CD14-positive monocyte (primary cell): ENCODE data around the gene CAMTA1. TPM values are rescaled to one million over a fixed set of nuclear protein-coding genes. Genes with fewer than 3 reads are reported as not detected.

Experiments used
- DNase-seq, 3 donors: peaks; one replicate each; pipeline ENCODE4 v3.0.0-alpha.2; 2011 to 2022
- H2AFZ ChIP-seq: 2 replicates; pipeline ENCODE4 v1.6.0; 2012; ENCODE audit warnings: mild to moderate bottlenecking, low read depth, low read length, inconsistent platforms; ENCODE audit not compliant: insufficient read depth, poor library complexity, severe bottlenecking
- H3K27ac ChIP-seq, 2 donors: 1 replicate in 1 of 2; 2 replicates in 1 of 2; pipeline ENCODE4 v1.5.1; 2012 to 2013; ENCODE audit warnings: low read length in 2 of 2, control low read depth in 1 of 2, inconsistent platforms in 1 of 2, low read depth in 1 of 2, mild to moderate bottlenecking in 1 of 2
- H3K27me3 ChIP-seq, 2 donors: one replicate each; pipeline versions ENCODE4 v1.6.0 to v1.6.1; 2011 to 2013; ENCODE audit warnings: low read length in 2 of 2; ENCODE audit not compliant: control insufficient read depth in 2 of 2, insufficient read depth in 2 of 2
- H3K36me3 ChIP-seq, 2 donors: replicated peaks in 1 of 2; 1 replicate in 1 of 2; 2 replicates in 1 of 2; pipeline versions ENCODE4 v1.5.1 to v1.6.1; 2012 to 2013; ENCODE audit warnings: low read length in 2 of 2, control low read depth in 1 of 2, inconsistent platforms in 1 of 2, mild to moderate bottlenecking in 1 of 2; ENCODE audit not compliant: insufficient read depth in 2 of 2, control insufficient read depth in 1 of 2
- H3K4me1 ChIP-seq, 2 donors: 1 replicate in 1 of 2; 2 replicates in 1 of 2; pipeline versions ENCODE4 v1.5.1 to v1.6.1; 2012 to 2013; ENCODE audit warnings: low read length in 2 of 2, control low read depth in 1 of 2, inconsistent platforms in 1 of 2, mild to moderate bottlenecking in 1 of 2, moderate library complexity in 1 of 2; ENCODE audit not compliant: insufficient read depth in 2 of 2, control insufficient read depth in 1 of 2
- H3K4me2 ChIP-seq: replicated peaks from 2 replicates; pipeline ENCODE3; 2012; ENCODE audit warnings: low read length, moderate library complexity, mild to moderate bottlenecking; ENCODE audit not compliant: poor library complexity, severe bottlenecking; ENCODE audit errors: extremely low read depth
- H3K4me3 ChIP-seq, 3 experiments: fragments of 200-600 bp in 1 of 3; sonication (generic) in 1 of 3; replicated peaks in 1 of 3; 1 replicate in 2 of 3; 2 replicates in 1 of 3; pipeline ENCODE4 v1.5.1; 2011 to 2013; ENCODE audit warnings: low read length in 3 of 3, mild to moderate bottlenecking in 3 of 3, control low read depth in 2 of 3, low read depth in 2 of 3, inconsistent platforms in 1 of 3, moderate library complexity in 1 of 3
- H3K79me2 ChIP-seq: 2 replicates; pipeline ENCODE4 v1.6.0; 2012; ENCODE audit warnings: mild to moderate bottlenecking, control low read depth, inconsistent platforms, low read length, moderate library complexity; ENCODE audit not compliant: insufficient read depth
- H3K9ac ChIP-seq: 2 replicates; pipeline ENCODE4 v1.6.0; 2017; ENCODE audit warnings: low read length, mild to moderate bottlenecking; ENCODE audit not compliant: insufficient read depth, poor library complexity, severe bottlenecking
- H3K9me3 ChIP-seq, 2 donors: replicated peaks in 1 of 2; 1 replicate in 1 of 2; 2 replicates in 1 of 2; pipeline versions ENCODE4 v1.5.1 to v1.6.1; 2012 to 2013; ENCODE audit warnings: low read length in 2 of 2, control low read depth in 1 of 2; ENCODE audit not compliant: control insufficient read depth in 1 of 2, insufficient read depth in 1 of 2
- H4K20me1 ChIP-seq: 2 replicates; pipeline ENCODE4 v1.6.0; 2012; ENCODE audit warnings: mild to moderate bottlenecking, low read length, control low read depth, moderate library complexity; ENCODE audit not compliant: insufficient read depth
- H3K27ac Mint-ChIP-seq, 7 donors: one replicate each; pipeline ENCODE4 v1.8.0; 2020; ENCODE audit warnings: mild to moderate bottlenecking in 7 of 7, mixed read lengths in 7 of 7, moderate library complexity in 6 of 7, inconsistent platforms in 2 of 7
- H3K27me3 Mint-ChIP-seq, 3 donors: one replicate each; pipeline ENCODE4 v1.8.0; 2021 to 2022; ENCODE audit warnings: low read depth in 3 of 3, mild to moderate bottlenecking in 3 of 3, mixed read lengths in 3 of 3, moderate library complexity in 3 of 3, inconsistent platforms in 1 of 3
- H3K36me3 Mint-ChIP-seq, 2 donors: one replicate each; pipeline ENCODE4 v1.8.0; 2020; ENCODE audit warnings: mixed read lengths in 2 of 2, inconsistent platforms in 1 of 2, mild to moderate bottlenecking in 1 of 2
- H3K4me1 Mint-ChIP-seq: one replicate; pipeline ENCODE4 v1.8.0; 2020; ENCODE audit warnings: mild to moderate bottlenecking, mixed read lengths
- H3K4me3 Mint-ChIP-seq, 2 donors: one replicate each; pipeline ENCODE4 v1.8.0; 2020; ENCODE audit warnings: mild to moderate bottlenecking in 2 of 2, mixed read lengths in 2 of 2, moderate library complexity in 1 of 2
- H3K9me3 Mint-ChIP-seq, 7 donors: one replicate each; pipeline ENCODE4 v1.8.0; 2020 to 2022; ENCODE audit warnings: mixed read lengths in 7 of 7, mild to moderate bottlenecking in 6 of 7, moderate library complexity in 6 of 7, inconsistent platforms in 2 of 7
- WGBS: methylation state at CpG from one replicate; pipeline ENCODE4 v1.1.5; 2013; ENCODE audit warnings: missing lambda C conversion rate; ENCODE audit not compliant: insufficient coverage; 5-methylcytosine and 5-hydroxymethylcytosine counted together
- intact Hi-C, 2 donors: fragments of 100-400 bp; cut with micrococcal nuclease; formaldehyde crosslinking; loops; one replicate each; pipeline versions ENCODE4 v1.15.0 to v1.15.1; 2023
- polyA plus RNA-seq, 3 donors: library from polyadenylated mRNA; depleted of rRNA in 1 of 3; unstranded in 2 of 3; stranded (reverse) in 1 of 3; fragments of 300-500 nt in 2 of 3; fragments of >200 nt in 1 of 3; fragmentation: Illumina TruSeq in 2 of 3; gene quantifications; 1 replicate in 2 of 3; 2 replicates in 1 of 3; pipeline ENCODE4 v1.2.3, GENCODE V29; 2012 to 2021
- TF ChIP-seq, protein P1 (sequence below): fragments of 200-600 bp; IDR thresholded peaks from one replicate; pipeline ENCODE4 v1.8.0; 2022; ENCODE audit warnings: antibody characterized with exemption, mild to moderate bottlenecking

CAMTA1 gene
- polyA plus RNA-seq, 3 donors, result 52.0 to 89.6 (median 78.3) TPM

DNA sequence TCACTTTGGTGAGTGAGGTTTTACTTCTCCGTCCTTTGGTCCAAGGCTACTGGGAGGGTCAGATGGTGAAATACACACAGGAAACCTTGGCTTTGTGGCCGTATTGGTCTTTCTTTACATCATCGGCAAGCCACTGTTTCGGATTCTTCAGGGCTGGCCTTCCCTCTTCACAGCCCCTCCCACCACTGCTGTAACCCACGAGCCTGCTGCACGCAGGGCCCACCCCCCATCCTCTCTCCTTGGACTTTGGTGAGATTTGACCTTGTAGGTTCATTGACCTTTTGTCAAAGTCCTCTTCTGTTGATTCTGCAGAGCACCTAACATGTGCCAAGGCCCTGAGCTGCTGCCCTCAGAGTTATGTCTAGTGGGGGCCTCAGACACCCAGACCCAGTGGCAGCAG lies 328.6 kb downstream of the CAMTA1 start:
- H3K4me1 ChIP-seq, result peaks cover 0 to 3% of the 10 kb centered on the region in 2 donors
- H3K79me2 ChIP-seq, result no peaks in the 10 kb centered on the region
- no peaks in the 10 kb centered on the region for H3K27me3 ChIP-seq
- no peak for DNase-seq
- Mint-ChIP-seq H3K4me3 (no peak overlapping the region), H3K9me3 (peaks cover 3 to 10% (median 6%) of the 10 kb centered on the region in 7 donors), H3K36me3 (no peaks in the 10 kb centered on the region), H3K27ac (no peak overlapping the region), H3K4me1 (peaks cover 17% of the 10 kb centered on the region), H3K27me3 (peaks cover 2 to 20% (median 6%) of the 10 kb centered on the region in 3 donors)
- H3K4me2 ChIP-seq, result no peak overlapping the region
- H3K9me3 ChIP-seq, result peaks cover 0 to 2% of the 10 kb centered on the region in 2 donors
- no peaks in the 10 kb centered on the region for H3K36me3 ChIP-seq
- TF ChIP-seq, protein P1, sequence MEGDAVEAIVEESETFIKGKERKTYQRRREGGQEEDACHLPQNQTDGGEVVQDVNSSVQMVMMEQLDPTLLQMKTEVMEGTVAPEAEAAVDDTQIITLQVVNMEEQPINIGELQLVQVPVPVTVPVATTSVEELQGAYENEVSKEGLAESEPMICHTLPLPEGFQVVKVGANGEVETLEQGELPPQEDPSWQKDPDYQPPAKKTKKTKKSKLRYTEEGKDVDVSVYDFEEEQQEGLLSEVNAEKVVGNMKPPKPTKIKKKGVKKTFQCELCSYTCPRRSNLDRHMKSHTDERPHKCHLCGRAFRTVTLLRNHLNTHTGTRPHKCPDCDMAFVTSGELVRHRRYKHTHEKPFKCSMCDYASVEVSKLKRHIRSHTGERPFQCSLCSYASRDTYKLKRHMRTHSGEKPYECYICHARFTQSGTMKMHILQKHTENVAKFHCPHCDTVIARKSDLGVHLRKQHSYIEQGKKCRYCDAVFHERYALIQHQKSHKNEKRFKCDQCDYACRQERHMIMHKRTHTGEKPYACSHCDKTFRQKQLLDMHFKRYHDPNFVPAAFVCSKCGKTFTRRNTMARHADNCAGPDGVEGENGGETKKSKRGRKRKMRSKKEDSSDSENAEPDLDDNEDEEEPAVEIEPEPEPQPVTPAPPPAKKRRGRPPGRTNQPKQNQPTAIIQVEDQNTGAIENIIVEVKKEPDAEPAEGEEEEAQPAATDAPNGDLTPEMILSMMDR, result no peak
- intact Hi-C loops, result no loop called here
- no peaks in the 10 kb centered on the region for H4K20me1 ChIP-seq
- no peak overlapping the region for H3K27ac ChIP-seq
- H2AFZ ChIP-seq, result no peak overlapping the region
- 0% methylated on average over 1 of the region's 6 CpGs for WGBS
- H3K4me3 ChIP-seq, result no peak overlapping the region
- no peak overlapping the region for H3K9ac ChIP-seq

- Histone ChIP-seq H3K27ac (no peak overlapping the region), H4K20me1 (no peaks in the 10 kb centered on the region), H3K9ac (no peak overlapping the region), H3K9me3 (peaks cover 0 to 2% of the 10 kb centered on the region in 2 donors), H3K4me3 (no peak overlapping the region), H3K27me3 (no peaks in the 10 kb centered on the region), H2AFZ (no peak overlapping the region), H3K4me2 (no peak overlapping the region), H3K36me3 (no peaks in the 10 kb centered on the region), H3K4me1 (peaks cover 0 to 3% of the 10 kb centered on the region in 2 donors), H3K79me2 (no peaks in the 10 kb centered on the region)
- intact Hi-C loops, result no loop called here
- Mint-ChIP-seq H3K9me3 (peaks cover 3 to 10% (median 5%) of the 10 kb centered on the region in 7 donors), H3K4me1 (peaks cover 17% of the 10 kb centered on the region), H3K27ac (no peak overlapping the region), H3K4me3 (no peak overlapping the region), H3K27me3 (peaks cover 2 to 18% (median 9%) of the 10 kb centered on the region in 3 donors), H3K36me3 (no peaks in the 10 kb centered on the region)
- TF ChIP-seq, protein P1, result no peak
- WGBS, result 83% methylated on average over 1 of the region's 3 CpGs
- no peak for DNase-seq
Measured at GRCh38 chr1:7116001-7116400, 330.7 kb downstream of the CAMTA1 start.
